HL-60 (cell line): ENCODE measurements around the gene GPC1.

Experiments used
- DNase-seq, 2 experiments: peaks; one replicate each; pipeline ENCODE4 v3.0.0-alpha.2; 2010 to 2020; ENCODE audit warnings: low read depth in 1 of 2, low spot score in 1 of 2
- H3K27ac ChIP-seq: fragments of 250-450 bp; sonication (Bioruptor Pico); replicated peaks from 2 replicates; pipeline ENCODE4 v1.5.1; 2020; ENCODE audit warnings: mild to moderate bottlenecking, moderate library complexity
- H3K27me3 ChIP-seq: fragments of 250-450 bp; sonication (Bioruptor Pico); 2 replicates; pipeline ENCODE4 v1.5.1; 2021; ENCODE audit warnings: mild to moderate bottlenecking, moderate library complexity; ENCODE audit not compliant: insufficient read depth, poor library complexity, severe bottlenecking
- H3K4me3 ChIP-seq: replicated peaks from 2 replicates; pipeline ENCODE4 v1.5.1; 2011; ENCODE audit warnings: mild to moderate bottlenecking, control low read depth, low read length; ENCODE audit not compliant: insufficient read depth
- GABPA ChIP-seq: IDR thresholded peaks from 2 replicates; pipeline ENCODE4 v1.6.1; 2012; ENCODE audit warnings: low read depth
- POLR2AphosphoS5 ChIP-seq: IDR thresholded peaks from 2 replicates; pipeline ENCODE4 v1.6.1; 2012; ENCODE audit warnings: low read depth
- SPI1 ChIP-seq: IDR thresholded peaks from 2 replicates; pipeline ENCODE4 v1.6.1; 2012; ENCODE audit warnings: low read depth, mild to moderate bottlenecking, borderline replicate concordance
- TF ChIP-seq, protein P1 (sequence below): IDR thresholded peaks from one replicate; pipeline ENCODE4 v1.5.1; 2011; ENCODE audit warnings: low read length, control low read depth, inconsistent platforms; ENCODE audit not compliant: insufficient read depth
- TF ChIP-seq, protein P2 (sequence below): IDR thresholded peaks from 2 replicates; pipeline ENCODE4 v1.6.1; 2012; ENCODE audit warnings: low read depth; ENCODE audit not compliant: insufficient replicate concordance

GPC1 gene

DNA sequence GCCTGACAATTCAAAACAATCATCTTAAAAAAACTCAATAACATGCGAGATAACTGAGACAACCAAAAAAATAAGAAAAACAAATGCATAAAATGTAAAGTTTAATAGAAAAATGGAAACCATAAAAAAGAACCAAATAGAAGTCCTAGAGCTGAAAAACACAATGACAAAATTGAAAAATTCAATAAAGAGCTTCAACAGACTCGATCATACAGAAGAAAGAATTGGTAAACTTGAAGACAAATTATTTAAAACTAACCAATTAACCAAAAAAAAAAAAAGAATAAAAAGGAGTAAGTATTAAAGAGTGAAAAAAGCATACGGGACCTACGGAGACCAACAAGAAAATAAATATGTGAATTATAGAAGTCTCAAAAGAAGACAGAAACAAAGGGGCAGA, 37.7 kb downstream of the GPC1 start:
- no peak overlapping the region for H3K4me3 ChIP-seq
- no peak overlapping the region; the same call in 1 of the 2 replicates for H3K27ac ChIP-seq
- no peak for DNase-seq
- H3K27me3 ChIP-seq, result no peaks in the 10 kb centered on the region
- TF ChIP-seq, protein P1, sequence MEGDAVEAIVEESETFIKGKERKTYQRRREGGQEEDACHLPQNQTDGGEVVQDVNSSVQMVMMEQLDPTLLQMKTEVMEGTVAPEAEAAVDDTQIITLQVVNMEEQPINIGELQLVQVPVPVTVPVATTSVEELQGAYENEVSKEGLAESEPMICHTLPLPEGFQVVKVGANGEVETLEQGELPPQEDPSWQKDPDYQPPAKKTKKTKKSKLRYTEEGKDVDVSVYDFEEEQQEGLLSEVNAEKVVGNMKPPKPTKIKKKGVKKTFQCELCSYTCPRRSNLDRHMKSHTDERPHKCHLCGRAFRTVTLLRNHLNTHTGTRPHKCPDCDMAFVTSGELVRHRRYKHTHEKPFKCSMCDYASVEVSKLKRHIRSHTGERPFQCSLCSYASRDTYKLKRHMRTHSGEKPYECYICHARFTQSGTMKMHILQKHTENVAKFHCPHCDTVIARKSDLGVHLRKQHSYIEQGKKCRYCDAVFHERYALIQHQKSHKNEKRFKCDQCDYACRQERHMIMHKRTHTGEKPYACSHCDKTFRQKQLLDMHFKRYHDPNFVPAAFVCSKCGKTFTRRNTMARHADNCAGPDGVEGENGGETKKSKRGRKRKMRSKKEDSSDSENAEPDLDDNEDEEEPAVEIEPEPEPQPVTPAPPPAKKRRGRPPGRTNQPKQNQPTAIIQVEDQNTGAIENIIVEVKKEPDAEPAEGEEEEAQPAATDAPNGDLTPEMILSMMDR, result no peak
- no peak for TF ChIP-seq GABPA
- TF ChIP-seq SPI1, result no peak
- TF ChIP-seq, protein P2, sequence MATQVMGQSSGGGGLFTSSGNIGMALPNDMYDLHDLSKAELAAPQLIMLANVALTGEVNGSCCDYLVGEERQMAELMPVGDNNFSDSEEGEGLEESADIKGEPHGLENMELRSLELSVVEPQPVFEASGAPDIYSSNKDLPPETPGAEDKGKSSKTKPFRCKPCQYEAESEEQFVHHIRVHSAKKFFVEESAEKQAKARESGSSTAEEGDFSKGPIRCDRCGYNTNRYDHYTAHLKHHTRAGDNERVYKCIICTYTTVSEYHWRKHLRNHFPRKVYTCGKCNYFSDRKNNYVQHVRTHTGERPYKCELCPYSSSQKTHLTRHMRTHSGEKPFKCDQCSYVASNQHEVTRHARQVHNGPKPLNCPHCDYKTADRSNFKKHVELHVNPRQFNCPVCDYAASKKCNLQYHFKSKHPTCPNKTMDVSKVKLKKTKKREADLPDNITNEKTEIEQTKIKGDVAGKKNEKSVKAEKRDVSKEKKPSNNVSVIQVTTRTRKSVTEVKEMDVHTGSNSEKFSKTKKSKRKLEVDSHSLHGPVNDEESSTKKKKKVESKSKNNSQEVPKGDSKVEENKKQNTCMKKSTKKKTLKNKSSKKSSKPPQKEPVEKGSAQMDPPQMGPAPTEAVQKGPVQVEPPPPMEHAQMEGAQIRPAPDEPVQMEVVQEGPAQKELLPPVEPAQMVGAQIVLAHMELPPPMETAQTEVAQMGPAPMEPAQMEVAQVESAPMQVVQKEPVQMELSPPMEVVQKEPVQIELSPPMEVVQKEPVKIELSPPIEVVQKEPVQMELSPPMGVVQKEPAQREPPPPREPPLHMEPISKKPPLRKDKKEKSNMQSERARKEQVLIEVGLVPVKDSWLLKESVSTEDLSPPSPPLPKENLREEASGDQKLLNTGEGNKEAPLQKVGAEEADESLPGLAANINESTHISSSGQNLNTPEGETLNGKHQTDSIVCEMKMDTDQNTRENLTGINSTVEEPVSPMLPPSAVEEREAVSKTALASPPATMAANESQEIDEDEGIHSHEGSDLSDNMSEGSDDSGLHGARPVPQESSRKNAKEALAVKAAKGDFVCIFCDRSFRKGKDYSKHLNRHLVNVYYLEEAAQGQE, result no peak
- TF ChIP-seq POLR2AphosphoS5, result no peak

DNA sequence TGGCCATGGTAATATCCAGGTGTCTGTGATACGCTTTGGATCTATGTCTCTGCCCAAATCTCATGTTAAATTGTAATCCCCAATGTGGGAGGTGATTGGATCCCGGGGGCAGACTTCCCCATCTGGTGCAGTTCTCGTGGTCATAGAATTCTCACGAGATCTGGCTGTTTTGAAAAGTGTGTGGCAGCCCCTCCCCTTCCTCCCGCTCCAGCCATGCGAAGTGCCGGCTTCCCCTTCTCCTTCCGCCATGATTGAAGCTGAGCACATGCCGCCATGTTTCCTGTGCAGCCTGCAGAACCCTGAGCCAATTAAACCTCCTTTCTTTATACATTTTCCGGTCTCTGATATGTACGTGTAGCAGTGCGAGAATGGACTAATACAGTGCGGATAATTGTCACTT, 42.5 kb downstream of the GPC1 start:
- Histone ChIP-seq H3K4me3 (no peak overlapping the region), H3K27ac (no peak overlapping the region), H3K27me3 (no peaks in the 10 kb centered on the region)
- no peak for DNase-seq
- TF ChIP-seq POLR2AphosphoS5 (no peak), SPI1 (no peak), GABPA (no peak)
- TF ChIP-seq, protein P2, result no peak
- TF ChIP-seq, protein P1, result no peak

DNA sequence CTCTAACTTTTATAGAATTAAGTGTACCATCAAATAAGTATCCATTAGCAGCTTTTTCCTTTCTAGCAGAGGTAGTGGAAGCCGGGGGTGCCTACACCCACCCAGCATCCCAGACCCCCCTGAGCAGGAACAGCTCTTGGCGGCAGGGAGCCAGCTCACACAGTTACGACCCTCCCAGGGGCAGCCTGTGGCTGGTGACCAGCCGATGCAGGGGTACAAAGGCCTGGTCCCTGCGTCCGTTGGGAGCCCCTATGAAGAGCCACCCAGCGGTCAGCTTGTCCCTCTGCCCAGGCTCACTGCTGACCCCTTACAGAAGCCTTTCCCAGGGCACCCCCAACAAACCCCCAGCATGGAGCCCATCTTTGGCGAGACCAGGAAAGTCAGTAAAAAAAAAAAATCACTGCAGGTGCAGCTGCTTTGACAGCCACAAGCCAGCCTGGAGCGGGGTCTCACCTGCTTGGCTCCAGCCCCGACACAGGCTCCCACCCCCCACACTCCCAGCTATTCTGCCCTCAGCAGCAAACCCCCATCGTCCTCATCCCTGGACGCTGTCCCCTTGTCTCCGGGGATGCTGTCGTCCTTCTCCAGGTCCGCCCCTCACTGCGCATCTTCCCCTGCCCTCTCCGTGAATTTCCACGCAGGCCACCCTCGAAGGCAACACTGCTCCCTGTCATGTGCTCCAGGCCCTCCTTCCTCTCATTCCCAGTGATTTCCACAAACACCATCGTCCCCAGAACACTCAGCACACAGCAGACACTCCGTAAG, 43.1 kb downstream of the GPC1 start:
- TF ChIP-seq GABPA (no peak), POLR2AphosphoS5 (no peak), SPI1 (no peak)
- TF ChIP-seq, protein P1, result no peak
- TF ChIP-seq, protein P2, result no peak
- Histone ChIP-seq H3K27ac (no peak overlapping the region), H3K4me3 (no peak overlapping the region), H3K27me3 (no peaks in the 10 kb centered on the region)
- no peak for DNase-seq
